Heart left ventricle (tissue), 13 donors: ENCODE measurements around the gene GSK3B.

ENCODE experiments used
- CTCF ChIP-seq, 12 donors: fragments of 200-600 bp; sonication (generic) in 4 of 12; IDR thresholded peaks; one replicate each; pipeline versions ENCODE4 v1.5.0 to v1.8.0; 2018 to 2022; ENCODE audit warnings: antibody characterized with exemption in 12 of 12, mild to moderate bottlenecking in 5 of 12
- POLR2A ChIP-seq, 2 donors: fragments of 450-650 bp; IDR thresholded peaks; one replicate each; pipeline ENCODE4 v1.6.1; 2017; ENCODE audit warnings: antibody characterized with exemption in 2 of 2, mild to moderate bottlenecking in 2 of 2, moderate library complexity in 2 of 2
- donor health status: ischemic (EF 13 %, LVEDD 7.1; RV severe dilation, severe dysfunction).
- donor health status: DM: no; HTN: yes; CAD: no.
- donor health status: DM: no; HTN: no; CAD: no.
- donor health status: ischemic (EF 25% LVEDD 6.9; RV normal size, moderate dysfunction).
- donor health status: ischemic (EF 25% LVEDD 5.7; RV mildly dilated, moderate dysfunction).
- donor health status: ischemic (EF 35%, LVEDD 5.7; RV mildly dilated, moderate dysfunction).
- donor health status: nonischemic (EF 11% LVEDD 7.7; RV severe dilation, severe dysfunction).
- donor health status: DM: yes; HTN: yes; CAD: no.
- donor health status: PGD.
- donor health status: ischemic (EF 29% LVEDD 5.4; RV normal size, mild dysfunction).
- donor health status: nonischemic (EF 23%, LVEDD 6.1; RV moderate dilation, normal function).

GRCh38 chr3:119783883-119784282, 310.4 kb downstream of the GSK3B start:
- TF ChIP-seq CTCF (IDR thresholded peaks at IDR 0.05): no peak
- TF ChIP-seq POLR2A (IDR thresholded peaks at IDR 0.05): no peak
